ENCODE data around the gene ABCC9.
"Not testable (repeated sequence)": the region's sequence is repeated elsewhere in the genome, so short reads cannot be mapped to it uniquely, and the experiment has no call there.

Gene ABCC9

DNA sequence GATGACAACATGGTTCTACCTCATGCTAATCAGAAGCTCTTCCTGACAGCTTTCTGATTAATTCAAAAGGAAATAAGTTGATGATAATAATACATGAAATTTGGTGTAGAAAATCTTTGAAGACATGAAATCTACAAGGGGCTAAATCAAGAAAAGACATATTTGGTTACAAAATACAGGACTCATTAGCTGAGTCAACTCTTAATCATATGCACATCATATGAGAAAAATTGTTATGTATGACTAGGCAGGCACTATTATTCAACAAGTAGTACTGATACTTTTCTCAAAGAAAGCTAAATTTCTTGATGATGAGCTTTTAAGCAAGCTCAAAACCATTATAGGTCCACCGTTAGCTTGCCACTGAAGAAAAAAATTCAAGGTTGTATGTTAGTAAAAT lies 7.1 kb downstream of the ABCC9 start:
- DNase-seq (ENCODE audit: low read depth in 1 of 2, low spot score in 1 of 2): no peak

DNA sequence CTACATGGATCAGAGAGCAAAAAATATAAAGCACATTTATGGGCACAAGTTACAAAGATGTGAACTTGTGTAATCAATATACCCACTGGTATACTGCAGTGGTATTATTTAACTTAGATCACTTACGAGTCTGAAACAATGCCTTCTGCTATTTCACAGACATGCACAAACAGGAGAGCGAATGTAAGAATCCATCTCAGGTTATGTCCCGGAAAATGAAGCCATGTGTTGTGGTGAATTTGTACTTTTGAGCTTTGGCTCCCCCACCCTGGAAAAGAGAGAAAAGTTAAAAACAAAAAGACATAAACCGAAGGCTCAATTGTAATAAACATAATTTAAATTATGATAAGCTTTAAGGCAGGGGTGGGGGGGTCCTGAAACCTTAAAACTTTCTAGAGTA lies 7.6 kb downstream of the ABCC9 start:
- DNase-seq (ENCODE audit: low read depth in 1 of 2, low spot score in 1 of 2): no peak

DNA sequence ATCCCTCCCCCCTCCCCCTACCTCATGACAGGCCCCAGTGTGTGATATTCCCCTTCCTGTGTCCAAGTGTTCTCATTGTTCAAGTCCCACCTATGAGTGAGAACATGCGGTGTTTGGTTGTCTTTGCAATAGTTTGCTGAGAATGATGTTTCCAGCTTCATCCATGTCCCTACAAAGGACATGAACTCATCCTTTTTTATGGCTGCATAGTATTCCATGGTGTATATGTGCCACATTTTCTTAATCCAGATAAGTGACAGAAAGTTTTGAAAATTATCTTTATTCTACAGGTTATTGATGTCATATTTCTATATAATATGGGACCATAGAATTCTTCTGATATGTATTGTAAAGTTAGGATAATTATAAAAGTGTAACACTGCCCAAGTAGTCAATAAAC lies 11.3 kb downstream of the ABCC9 start:
- not testable (repeated sequence) for DNase-seq (ENCODE audit: low read depth in 1 of 2, low spot score in 1 of 2)

DNA sequence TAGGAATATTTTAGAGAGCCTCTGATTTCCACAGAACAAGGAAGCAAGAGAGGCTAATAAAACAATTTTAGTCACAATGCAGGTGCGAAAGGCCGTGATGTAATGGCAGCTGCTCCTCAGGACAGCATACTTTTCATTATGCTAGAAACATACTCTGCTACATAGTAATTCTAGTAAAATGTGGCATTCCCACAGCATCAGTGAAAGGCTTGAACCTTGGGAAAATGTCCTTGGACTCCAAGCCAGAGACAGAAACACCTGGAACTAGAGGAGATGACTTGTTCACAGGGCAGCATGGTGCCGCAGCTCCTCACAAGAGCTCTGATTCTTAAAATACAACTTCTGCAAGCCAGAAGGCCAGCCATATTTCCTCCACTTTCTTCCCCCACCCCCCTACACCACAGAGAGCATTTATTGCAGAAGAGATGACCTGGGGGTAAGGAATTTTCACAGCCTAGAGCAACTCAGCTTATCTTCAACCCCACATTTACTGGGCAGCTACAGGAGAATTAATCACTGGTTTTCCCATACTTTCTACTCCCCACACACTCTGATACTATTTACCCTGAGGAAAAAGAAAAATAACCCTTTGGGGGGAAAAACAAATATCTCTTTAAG lies 15.8 kb downstream of the ABCC9 start:
- no peak for DNase-seq (ENCODE audit: low read depth in 1 of 2, low spot score in 1 of 2)

GRCh38 chr12:21921436-21921835 lies 19.8 kb downstream of the ABCC9 start:
- no peak for DNase-seq (ENCODE audit: low read depth in 1 of 2, low spot score in 1 of 2)

GRCh38 chr12:21918456-21918855 lies 22.8 kb downstream of the ABCC9 start:
- DNase-seq (ENCODE audit: low read depth in 1 of 2, low spot score in 1 of 2): no peak

- DNase-seq (ENCODE audit: low read depth in 1 of 2, low spot score in 1 of 2): no peak
These were observed 27.4 kb downstream of the ABCC9 start for GRCh38 chr12:21913823-21914222.

DNA sequence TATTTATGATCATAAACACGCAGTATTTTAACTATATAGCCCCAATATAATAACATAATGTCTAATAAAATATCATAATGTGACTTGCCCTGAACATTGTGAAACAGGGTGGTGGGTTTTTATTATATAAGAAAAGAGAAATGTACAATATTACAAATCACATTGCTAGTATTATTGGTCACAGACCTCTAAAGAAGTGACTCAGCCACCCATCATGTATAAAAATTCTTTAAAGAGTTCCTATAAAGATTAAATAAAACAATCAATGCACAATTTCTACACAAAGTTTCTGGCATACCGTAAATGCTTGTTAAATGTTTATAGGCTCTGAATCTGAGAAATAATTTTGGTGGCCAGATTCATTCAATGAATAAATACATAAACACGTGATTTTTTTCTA lies 28.9 kb downstream of the ABCC9 start:
- no peak for DNase-seq (ENCODE audit: low read depth in 1 of 2, low spot score in 1 of 2)

DNA sequence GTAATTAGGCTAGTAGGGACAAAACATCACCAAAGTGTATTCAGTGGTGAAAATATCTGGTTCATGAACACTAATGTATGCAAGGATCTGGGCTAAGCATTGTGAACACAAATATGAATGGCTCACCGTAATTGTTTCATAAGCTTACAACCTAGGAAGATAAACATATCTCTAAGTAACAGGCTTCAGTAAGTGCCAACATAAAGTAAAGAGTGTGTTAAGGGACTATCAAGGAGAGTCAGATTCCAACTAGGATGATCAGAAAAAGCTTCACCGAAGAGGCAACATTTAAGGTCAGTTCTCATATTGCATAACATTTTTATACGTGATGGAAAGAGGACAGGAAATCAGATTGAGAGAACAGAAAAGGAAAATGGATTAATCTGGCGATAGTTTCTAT lies 29.4 kb downstream of the ABCC9 start:
- no peak for DNase-seq (ENCODE audit: low read depth in 1 of 2, low spot score in 1 of 2)

DNA sequence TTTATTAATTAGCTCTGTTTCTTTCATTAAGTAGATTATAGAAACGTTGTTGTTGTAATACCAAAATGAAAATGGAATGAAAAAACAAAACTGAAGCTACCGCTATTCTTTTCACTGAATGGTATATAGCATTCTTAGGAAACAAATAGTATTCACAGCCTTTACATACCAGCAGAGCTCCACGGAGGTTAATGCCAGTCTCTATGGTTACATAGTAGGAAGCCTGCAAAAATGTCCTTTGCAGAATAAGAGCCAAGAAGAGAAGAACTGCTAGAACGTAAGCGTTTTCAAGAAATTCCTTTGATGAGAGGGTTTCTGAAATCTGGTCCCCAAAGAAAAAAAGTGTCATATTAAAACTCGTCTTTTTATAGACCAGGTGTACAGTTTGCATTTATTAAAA lies 30.6 kb downstream of the ABCC9 start:
- DNase-seq (ENCODE audit: low read depth in 1 of 2, low spot score in 1 of 2): no peak

- no peak for DNase-seq (ENCODE audit: low read depth in 1 of 2, low spot score in 1 of 2)
These were observed 33.0 kb downstream of the ABCC9 start for GRCh38 chr12:21907948-21908837.

GRCh38 chr12:21906919-21907493 lies 34.2 kb downstream of the ABCC9 start:
- no peak for DNase-seq (ENCODE audit: low read depth in 1 of 2, low spot score in 1 of 2)

DNA sequence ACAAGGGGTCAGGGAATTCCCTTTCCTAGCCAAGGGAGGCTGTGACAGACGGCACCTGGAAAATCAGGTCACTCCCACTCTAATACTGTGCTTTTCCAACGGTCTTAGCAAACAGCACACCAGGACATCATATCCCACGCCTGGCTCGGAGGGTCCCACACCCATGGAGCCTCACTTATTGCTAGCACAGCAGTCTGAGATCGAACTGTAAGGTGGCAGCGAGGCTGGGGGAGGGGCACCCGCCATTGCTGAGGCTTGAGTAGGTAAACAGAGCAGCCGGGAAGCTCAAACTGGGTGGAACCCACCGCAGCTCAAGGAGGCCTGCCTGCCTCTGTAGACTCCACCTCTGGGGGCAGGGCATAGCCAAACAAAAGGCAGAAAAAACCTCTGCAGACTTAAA lies 41.7 kb downstream of the ABCC9 start:
- not testable (repeated sequence) for DNase-seq (ENCODE audit: low read depth in 1 of 2, low spot score in 1 of 2)

DNA sequence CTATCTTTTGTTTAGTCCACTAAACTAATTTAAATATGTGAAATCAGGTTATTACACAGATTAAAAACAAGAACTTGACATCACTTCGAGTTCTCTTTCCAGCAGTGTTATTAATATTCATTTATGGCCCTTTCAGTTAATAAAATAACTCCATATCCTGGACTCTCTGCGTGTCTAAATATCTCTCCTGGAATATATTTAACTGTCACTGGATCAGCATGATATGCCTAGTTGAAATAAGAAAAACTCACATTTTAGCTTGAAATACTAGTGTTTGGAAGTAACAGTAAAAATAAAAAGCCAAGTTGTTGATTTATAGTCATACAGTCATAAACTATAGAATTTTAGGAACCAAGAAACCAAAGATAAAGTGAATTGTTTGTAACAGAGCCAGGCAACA lies 45.6 kb downstream of the ABCC9 start:
- no peak for DNase-seq (ENCODE audit: low read depth in 1 of 2, low spot score in 1 of 2)

GRCh38 chr12:21894792-21895595 lies 46.2 kb downstream of the ABCC9 start:
- DNase-seq (ENCODE audit: low read depth in 1 of 2, low spot score in 1 of 2): no peak

DNA sequence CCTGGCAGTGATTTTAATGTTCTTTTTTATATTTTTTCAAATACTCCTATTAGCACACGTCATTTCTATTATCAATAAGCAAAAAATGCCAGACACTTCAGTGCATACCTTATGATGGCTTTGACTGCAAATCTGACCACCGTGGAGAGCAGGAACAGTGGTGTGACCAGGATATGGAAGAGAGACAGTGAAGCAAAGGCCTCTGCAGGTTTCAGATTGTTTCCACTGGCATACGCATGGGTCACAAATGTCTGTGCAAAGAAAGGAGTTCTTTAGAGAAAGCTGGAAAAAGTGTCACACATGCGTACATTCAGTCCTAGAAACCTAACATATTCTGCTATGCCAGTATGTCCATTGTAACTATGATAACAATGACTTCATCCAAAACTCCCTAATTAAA lies 47.3 kb downstream of the ABCC9 start:
- DNase-seq (ENCODE audit: low read depth in 1 of 2, low spot score in 1 of 2): no peak

GRCh38 chr12:21892341-21892740 lies 48.9 kb downstream of the ABCC9 start:
- DNase-seq (ENCODE audit: low read depth in 1 of 2, low spot score in 1 of 2): no peak

DNA sequence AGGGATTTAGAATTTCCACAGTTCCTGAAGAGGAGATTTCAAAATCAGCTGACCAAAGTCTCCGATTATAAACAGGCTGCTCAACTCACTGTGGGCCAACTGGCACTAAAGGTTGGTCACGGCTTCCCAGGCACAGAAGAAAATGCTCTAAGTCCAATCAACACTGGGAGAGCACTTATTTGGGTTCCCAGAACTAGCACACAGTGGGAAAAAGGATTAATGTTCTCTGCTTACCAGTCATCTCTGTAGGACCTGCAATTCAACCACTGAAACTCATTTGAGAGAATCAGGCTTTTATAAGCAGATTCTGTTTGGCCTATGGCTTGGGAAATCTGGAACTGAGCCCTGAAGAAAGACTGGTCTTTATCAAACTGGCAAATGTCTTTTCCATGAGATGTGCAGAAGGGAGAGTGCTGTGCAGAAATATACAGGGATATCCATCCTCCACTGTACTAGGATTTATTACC lies 49.4 kb downstream of the ABCC9 start:
- DNase-seq (ENCODE audit: low read depth in 1 of 2, low spot score in 1 of 2): no peak

DNA sequence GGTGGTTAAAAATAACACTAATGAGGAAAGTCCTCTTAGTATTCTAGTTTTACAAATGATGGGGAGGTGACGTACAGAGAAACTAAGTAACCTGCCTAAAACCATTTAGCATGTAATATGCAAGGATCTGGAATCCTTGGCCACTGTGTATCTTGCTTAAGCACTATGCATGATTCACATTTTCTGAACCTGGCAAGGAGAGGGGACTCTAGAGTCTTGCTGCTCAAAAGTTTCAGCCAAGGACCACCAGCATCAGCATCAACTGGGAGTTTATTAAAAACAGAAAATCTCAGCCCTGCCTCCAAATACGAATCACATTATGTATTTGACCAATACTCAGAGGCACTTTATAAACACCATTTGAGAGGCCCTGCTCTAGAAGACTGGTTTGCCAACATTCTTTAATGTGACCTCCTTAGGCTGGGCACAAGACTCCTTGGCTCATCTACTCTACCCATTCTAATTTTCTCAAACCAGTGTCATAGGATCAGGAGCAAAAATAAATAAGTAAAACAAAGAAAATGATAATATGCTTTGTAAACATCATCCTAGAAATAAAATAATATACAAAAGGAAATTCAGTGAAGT lies 52.9 kb downstream of the ABCC9 start:
- DNase-seq (ENCODE audit: low read depth in 1 of 2, low spot score in 1 of 2): no peak

- no peak for DNase-seq (ENCODE audit: low read depth in 1 of 2, low spot score in 1 of 2)
These were observed 56.3 kb downstream of the ABCC9 start for GRCh38 chr12:21884936-21885335.

- DNase-seq (ENCODE audit: low read depth in 1 of 2, low spot score in 1 of 2): no peak
These were observed 58.6 kb downstream of the ABCC9 start for GRCh38 chr12:21882635-21883034.

Measured in activated T-helper 1 cell treated with anti-CD3 and anti-CD28 coated beads, Interleukin-2, amount 50 U/mL, for 16 hours (primary cell).